Right lobe of liver (tissue), 6 donors: ENCODE data around the gene ZDHHC5. TPM values are rescaled to one million over a fixed set of nuclear protein-coding genes. Genes with fewer than 3 reads are reported as not detected.
A peak's percentile ranks its signal among the peaks of the same experiment; 100 is the strongest.

Source experiments
- ATAC-seq, 4 donors: fragments of 200-7000 bp; cut with Tn5 transposase; one replicate each; pipeline ENCODE4 v1.9.1; 2020; ENCODE audit warnings: mild to moderate bottlenecking in 4 of 4, moderate library complexity in 4 of 4
- DNase-seq, 3 donors: peaks; one replicate each; pipeline ENCODE4 v3.0.0-alpha.2; 2020
- H3K27ac ChIP-seq, 3 donors: fragments of 200-600 bp; one replicate each; pipeline ENCODE4 v1.8.0; 2022
- H3K27me3 ChIP-seq, 2 donors: fragments of 200-600 bp; one replicate each; pipeline ENCODE4 v1.8.0; 2022
- H3K36me3 ChIP-seq, 4 donors: fragments of 200-600 bp; sonication (generic) in 1 of 4; one replicate each; pipeline versions ENCODE4 v1.5.1 to v1.8.0; 2017 to 2022; ENCODE audit warnings: control low read depth in 1 of 4
- H3K4me1 ChIP-seq, 4 donors: fragments of 200-600 bp; sonication (generic) in 1 of 4; one replicate each; pipeline versions ENCODE4 v1.5.1 to v1.8.0; 2017 to 2022; ENCODE audit warnings: control low read depth in 1 of 4
- H3K4me3 ChIP-seq, 3 donors: fragments of 200-600 bp; one replicate each; pipeline ENCODE4 v1.8.0; 2022
- H3K9me3 ChIP-seq, 4 donors: fragments of 200-600 bp; sonication (generic) in 1 of 4; one replicate each; pipeline versions ENCODE4 v1.5.1 to v1.8.0; 2017 to 2022; ENCODE audit warnings: control low read depth in 1 of 4
- CTCF ChIP-seq, 4 donors: fragments of 200-600 bp in 3 of 4; fragments of 450-650 bp in 1 of 4; IDR thresholded peaks; one replicate each; pipeline versions ENCODE4 v1.5.1 to v1.8.0; 2016 to 2022; ENCODE audit warnings: antibody characterized with exemption in 4 of 4, mild to moderate bottlenecking in 2 of 4
- POLR2A ChIP-seq: fragments of 450-650 bp; IDR thresholded peaks from one replicate; pipeline ENCODE4 v1.6.1; 2017; ENCODE audit warnings: antibody characterized with exemption, mild to moderate bottlenecking
- WGBS: methylation state at CpG from one replicate; pipeline ENCODE4 v1.1.6; 2018; ENCODE audit warnings: low coverage, low lambda C conversion rate; ENCODE audit not compliant: insufficient coverage; ENCODE audit errors: missing lambda C conversion rate; 5-methylcytosine and 5-hydroxymethylcytosine counted together
- intact Hi-C, 2 donors: fragments of 100-400 bp; cut with DNase I; formaldehyde crosslinking; loops; one replicate each; pipeline versions ENCODE4 v1.11.2 to v1.14.1; 2022
- total RNA-seq, 6 experiments: library from RNA; depleted of rRNA in 2 of 6; stranded (reverse); fragments of >200 nt in 2 of 6; fragmentation: NEBNext Ultra II Directional in 3 of 6; extraction: Animal tissue kit (Norgen Biotek cat#: 25700) in 3 of 6; gene quantifications; one replicate each; pipeline versions ENCODE4 v1.1.0 to v1.2.4, GENCODE V29; 2016 to 2023
- donor health status: DM: no; HTN: yes; CAD: no.
- donor health status: DM: no; HTN: no; CAD: no.
- donor health status: DM: no; HTN: no; CAD: no.
- donor health status: DM: no; HTN: yes; CAD: no.
- donor health status: DM: no; HTN: yes; CAD: no.

The ZDHHC5 gene
- total RNA-seq, 6 experiments from 2014 or later, result 27.0 to 35.7 (median 33.6) TPM

- 17% methylated on average over 33 of the region's 47 CpGs for WGBS
- Histone ChIP-seq H3K4me3 (peak overlapping the region; percentile 51 to 64 (median 59)), H3K27ac (peak overlapping the region; percentile 62 to 71 (median 62)), H3K27me3 (no peaks in the 10 kb centered on the region), H3K4me1 (peaks cover 0 to 25% (median 8%) of the 10 kb centered on the region in 4 donors), H3K9me3 (no peaks in the 10 kb centered on the region), H3K36me3 (no peaks in the 10 kb centered on the region)
- ATAC-seq, result peak; percentile 35 to 48 (median 42)
- peak in 1 of 3 donors; percentile 55 for DNase-seq
- intact Hi-C loops, result no loop called here
- TF ChIP-seq CTCF (IDR thresholded peaks at IDR 0.05) (no peak), POLR2A (no peak)
Measured at GRCh38 chr11:57638005-57638781, 29.7 kb upstream of the ZDHHC5 start.

- Histone ChIP-seq H3K27me3 (no peaks in the 10 kb centered on the region), H3K9me3 (no peaks in the 10 kb centered on the region), H3K36me3 (no peaks in the 10 kb centered on the region), H3K4me3 (peak overlapping the region; percentile 51 to 64 (median 59)), H3K27ac (peak overlapping the region; percentile 62 to 71 (median 62)), H3K4me1 (peaks cover 0 to 25% (median 8%) of the 10 kb centered on the region in 4 donors)
- ATAC-seq (peak in 1 of 4 donors; percentile 10), DNase-seq (no peak)
- 14% methylated on average over 10 of the region's 19 CpGs for WGBS
- TF ChIP-seq CTCF (IDR thresholded peaks at IDR 0.05) (no peak), POLR2A (no peak)
- intact Hi-C loops, result no loop called here
Measured at GRCh38 chr11:57638811-57639320, 29.0 kb upstream of the ZDHHC5 start.

- H3K27me3 ChIP-seq, result no peaks in the 10 kb centered on the region
Measured at GRCh38 chr11:57639321-57640067, 28.4 kb upstream of the ZDHHC5 start.

More at GRCh38 chr11:57639321-57640067, 28.4 kb upstream of the ZDHHC5 start:
- DNase-seq (peak in 2 of 3 donors; percentile 51 to 60), ATAC-seq (peak; percentile 32 to 56 (median 48))
- no peak for TF ChIP-seq POLR2A
- peak in 1 of 4 donors; percentile 5 for TF ChIP-seq CTCF (IDR thresholded peaks at IDR 0.05)
- peak overlapping the region; percentile 10 to 53 (median 47) for H3K27ac ChIP-seq
- H3K4me1 ChIP-seq, result peaks cover 0 to 26% (median 8%) of the 10 kb centered on the region in 4 donors
- WGBS, result 14% methylated on average over 11 of the region's 15 CpGs
- intact Hi-C loops, result loop anchor here (5.0 to 10.0 kb wide), 3 partner anchors 72 to 295 kb away; partner anchors contain the start of genes RTN4RL2 (in 1 of the 2) and UBE2L6 (in 1 of the 2)
- H3K36me3 ChIP-seq, result no peaks in the 10 kb centered on the region
- H3K4me3 ChIP-seq, result peak overlapping the region; percentile 51 to 64 (median 59)
- H3K9me3 ChIP-seq, result no peaks in the 10 kb centered on the region
